ENCODE measurements around the gene ZBTB9. TPM values are rescaled to one million over a fixed set of nuclear protein-coding genes. Genes with fewer than 3 reads are reported as not detected.

The ZBTB9 gene
- total RNA-seq, 1 experiment from 2014 or later, result 11.4 TPM

DNA sequence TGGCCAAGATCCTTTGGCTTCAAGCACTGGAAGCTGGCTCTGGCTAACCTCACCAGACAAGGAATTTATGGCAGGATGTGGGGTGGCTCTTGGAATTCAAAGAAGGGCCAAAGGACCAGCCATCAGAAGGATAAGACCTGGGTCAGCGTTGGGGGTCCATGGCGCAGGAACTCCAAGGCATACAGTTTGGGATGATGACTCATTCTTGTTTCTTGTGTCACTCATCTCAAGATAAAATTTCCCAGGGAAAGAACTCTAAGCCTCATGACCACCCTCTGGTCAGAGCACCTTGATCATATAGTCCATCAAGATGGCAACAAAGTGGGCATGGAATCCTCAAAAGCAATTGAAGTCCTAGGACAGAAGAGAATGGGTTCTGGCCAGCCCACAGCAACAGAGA is 4.8 kb downstream of the ZBTB9 start:
- Mint-ChIP-seq H3K27ac (ENCODE audit: unreplicated experiment) (no peak overlapping the region), H3K27me3 (ENCODE audit: insufficient read depth, unreplicated experiment) (peaks cover 7% of the 10 kb centered on the region), H3K36me3 (ENCODE audit: insufficient read depth, unreplicated experiment) (peaks cover 6% of the 10 kb centered on the region), H3K4me3 (ENCODE audit: unreplicated experiment) (no peak overlapping the region), H3K4me1 (ENCODE audit: low read depth, unreplicated experiment) (peaks cover 8% of the 10 kb centered on the region), H3K9me3 (ENCODE audit: unreplicated experiment) (no peaks in the 10 kb centered on the region)
- BruUV-seq (replicated peaks), result no TSS peak
- Histone ChIP-seq H3K4me3 (ENCODE audit: low read depth, low read length) (no peak overlapping the region), H3K9me3 (no peaks in the 10 kb centered on the region), H3K36me3 (ENCODE audit: control insufficient read depth, insufficient read depth, low read length) (no peaks in the 10 kb centered on the region; the same call in 1 of the 2 replicates), H3K4me1 (no peaks in the 10 kb centered on the region), H3K27me3 (replicated peaks; ENCODE audit: control insufficient read depth, insufficient read depth, low read length) (no peaks in the 10 kb centered on the region)
- no peak for DNase-seq
- TF ChIP-seq, protein P1, sequence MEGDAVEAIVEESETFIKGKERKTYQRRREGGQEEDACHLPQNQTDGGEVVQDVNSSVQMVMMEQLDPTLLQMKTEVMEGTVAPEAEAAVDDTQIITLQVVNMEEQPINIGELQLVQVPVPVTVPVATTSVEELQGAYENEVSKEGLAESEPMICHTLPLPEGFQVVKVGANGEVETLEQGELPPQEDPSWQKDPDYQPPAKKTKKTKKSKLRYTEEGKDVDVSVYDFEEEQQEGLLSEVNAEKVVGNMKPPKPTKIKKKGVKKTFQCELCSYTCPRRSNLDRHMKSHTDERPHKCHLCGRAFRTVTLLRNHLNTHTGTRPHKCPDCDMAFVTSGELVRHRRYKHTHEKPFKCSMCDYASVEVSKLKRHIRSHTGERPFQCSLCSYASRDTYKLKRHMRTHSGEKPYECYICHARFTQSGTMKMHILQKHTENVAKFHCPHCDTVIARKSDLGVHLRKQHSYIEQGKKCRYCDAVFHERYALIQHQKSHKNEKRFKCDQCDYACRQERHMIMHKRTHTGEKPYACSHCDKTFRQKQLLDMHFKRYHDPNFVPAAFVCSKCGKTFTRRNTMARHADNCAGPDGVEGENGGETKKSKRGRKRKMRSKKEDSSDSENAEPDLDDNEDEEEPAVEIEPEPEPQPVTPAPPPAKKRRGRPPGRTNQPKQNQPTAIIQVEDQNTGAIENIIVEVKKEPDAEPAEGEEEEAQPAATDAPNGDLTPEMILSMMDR (IDR thresholded peaks at IDR 0.05; ENCODE audit: insufficient read depth in 1 of 2, low read depth in 1 of 2, low read length in 1 of 2, severe bottlenecking in 1 of 2, unreplicated experiment in 1 of 2), result no peak
- CTCF ChIA-PET, result no interaction called here
- POLR2A ChIA-PET, result no interaction called here
- intact Hi-C loops (cut with micrococcal nuclease; ENCODE audit: unreplicated experiment), result no loop called here

DNA sequence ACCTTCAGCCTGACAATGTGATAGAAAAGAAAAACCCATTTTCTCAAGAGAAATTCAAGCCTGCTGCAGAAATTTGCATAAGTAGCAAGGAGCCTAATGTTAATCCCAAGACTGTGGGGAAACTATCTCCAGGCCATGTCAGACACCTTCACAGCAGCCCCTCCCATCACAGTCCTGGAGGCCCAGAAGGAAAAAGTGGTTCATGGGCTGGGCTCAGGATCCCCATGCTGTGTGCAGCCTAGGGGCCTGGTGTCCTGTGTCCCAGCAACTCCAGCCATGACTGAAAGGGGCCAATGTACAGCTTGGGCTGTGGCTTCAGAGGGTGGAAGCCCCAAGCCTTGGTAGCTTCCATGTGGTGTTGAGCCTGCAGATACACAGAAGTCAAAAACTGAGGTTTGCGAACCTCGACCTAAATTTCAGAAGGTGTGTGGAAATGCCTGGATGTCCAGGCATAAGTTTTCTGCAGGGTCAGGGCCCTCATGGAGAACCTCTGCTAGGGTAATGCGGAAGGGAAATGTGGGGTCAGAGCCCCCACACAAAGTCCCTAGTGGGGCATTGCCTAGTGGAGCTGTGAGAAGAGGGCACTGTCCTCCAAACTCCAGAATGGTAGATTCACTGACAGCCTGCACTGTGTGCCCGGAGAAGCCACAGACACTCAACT is 11.8 kb downstream of the ZBTB9 start:
- no peaks in the 10 kb centered on the region for H3K4me1 Mint-ChIP-seq (ENCODE audit: low read depth, unreplicated experiment)
- ChIA-PET POLR2A (no interaction called here), CTCF (no interaction called here)
- no peak overlapping the region for H3K4me3 Mint-ChIP-seq (ENCODE audit: unreplicated experiment)
- H3K36me3 Mint-ChIP-seq (ENCODE audit: insufficient read depth, unreplicated experiment), result no peaks in the 10 kb centered on the region
- peaks cover 7% of the 10 kb centered on the region for H3K27me3 Mint-ChIP-seq (ENCODE audit: insufficient read depth, unreplicated experiment)
- no peak for DNase-seq
- no peaks in the 10 kb centered on the region for H3K9me3 Mint-ChIP-seq (ENCODE audit: unreplicated experiment)
- Histone ChIP-seq H3K9me3 (0 out of 2 replicates have a peak, but pooled peaks cover 4% of the 10 kb centered on the region), H3K4me1 (no peaks in the 10 kb centered on the region), H3K27me3 (replicated peaks; ENCODE audit: control insufficient read depth, insufficient read depth, low read length) (no peaks in the 10 kb centered on the region), H3K4me3 (ENCODE audit: low read depth, low read length) (no peak overlapping the region), H3K36me3 (ENCODE audit: control insufficient read depth, insufficient read depth, low read length) (no peaks in the 10 kb centered on the region)
- no peak overlapping the region for H3K27ac Mint-ChIP-seq (ENCODE audit: unreplicated experiment)
- intact Hi-C loops (cut with micrococcal nuclease; ENCODE audit: unreplicated experiment), result no loop called here
- BruUV-seq (replicated peaks), result no TSS peak
- TF ChIP-seq, protein P1 (IDR thresholded peaks at IDR 0.05; ENCODE audit: insufficient read depth in 1 of 2, low read depth in 1 of 2, low read length in 1 of 2, severe bottlenecking in 1 of 2, unreplicated experiment in 1 of 2), result no peak

DNA sequence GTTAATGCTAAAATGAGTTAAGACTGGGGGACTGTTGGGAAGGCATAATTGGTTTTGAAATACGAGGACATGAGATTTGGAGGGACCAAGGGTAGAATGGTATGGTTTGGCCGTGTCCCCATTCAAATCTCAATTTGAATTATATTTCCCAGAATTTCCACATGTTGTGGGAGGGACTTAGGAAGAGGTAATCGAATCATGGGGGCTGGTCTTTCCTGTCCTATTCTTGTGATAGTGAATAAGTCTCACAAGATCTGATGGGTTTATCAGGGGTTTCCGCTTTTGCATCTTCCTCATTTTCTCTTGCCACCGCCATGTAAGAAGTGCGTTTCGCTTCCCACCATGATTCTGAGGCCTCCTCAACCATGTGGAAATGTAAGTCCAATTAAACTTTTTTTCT is 12.7 kb downstream of the ZBTB9 start:
- BruUV-seq (replicated peaks), result no TSS peak
- Histone ChIP-seq H3K9me3 (0 out of 2 replicates have a peak, but pooled peaks cover 4% of the 10 kb centered on the region), H3K36me3 (ENCODE audit: control insufficient read depth, insufficient read depth, low read length) (no peaks in the 10 kb centered on the region), H3K27me3 (replicated peaks; ENCODE audit: control insufficient read depth, insufficient read depth, low read length) (no peaks in the 10 kb centered on the region), H3K4me1 (no peaks in the 10 kb centered on the region), H3K4me3 (ENCODE audit: low read depth, low read length) (no peak overlapping the region)
- Mint-ChIP-seq H3K27ac (ENCODE audit: unreplicated experiment) (no peak overlapping the region), H3K4me3 (ENCODE audit: unreplicated experiment) (no peak overlapping the region), H3K27me3 (ENCODE audit: insufficient read depth, unreplicated experiment) (peaks cover 5% of the 10 kb centered on the region), H3K9me3 (ENCODE audit: unreplicated experiment) (no peaks in the 10 kb centered on the region), H3K36me3 (ENCODE audit: insufficient read depth, unreplicated experiment) (no peaks in the 10 kb centered on the region), H3K4me1 (ENCODE audit: low read depth, unreplicated experiment) (no peaks in the 10 kb centered on the region)
- no peak for DNase-seq
- intact Hi-C loops (cut with micrococcal nuclease; ENCODE audit: unreplicated experiment), result no loop called here
- POLR2A ChIA-PET, result no interaction called here
- TF ChIP-seq, protein P1 (IDR thresholded peaks at IDR 0.05; ENCODE audit: insufficient read depth in 1 of 2, low read depth in 1 of 2, low read length in 1 of 2, severe bottlenecking in 1 of 2, unreplicated experiment in 1 of 2), result no peak
- CTCF ChIA-PET, result no interaction called here

All from Caco-2 (cell line).